Left ventricle myocardium inferior (tissue), 1 donor: ENCODE measurements around the gene FHIT. TPM values are rescaled to one million over a fixed set of nuclear protein-coding genes. Genes with fewer than 3 reads are reported as not detected.

Source experiments
- DNase-seq: peaks from one replicate; pipeline ENCODE4 v3.0.0-alpha.2; 2020
- H3K27ac ChIP-seq: fragments of 200-600 bp; replicated peaks from 2 replicates; pipeline ENCODE4 v1.8.0; 2021
- H3K27me3 ChIP-seq: fragments of 200-600 bp; 2 replicates; pipeline ENCODE4 v1.8.0; 2021; ENCODE audit warnings: low read depth
- H3K36me3 ChIP-seq: fragments of 200-600 bp; 2 replicates; pipeline ENCODE4 v1.8.0; 2021
- H3K4me1 ChIP-seq: fragments of 200-600 bp; 2 replicates; pipeline ENCODE4 v1.8.0; 2021
- H3K4me3 ChIP-seq: fragments of 200-600 bp; 2 replicates; pipeline ENCODE4 v1.8.0; 2021; ENCODE audit warnings: mild to moderate bottlenecking, moderate library complexity
- H3K9me3 ChIP-seq: fragments of 200-600 bp; replicated peaks from 2 replicates; pipeline ENCODE4 v1.8.0; 2021
- intact Hi-C: fragments of 100-400 bp; cut with micrococcal nuclease; formaldehyde crosslinking; loops from one replicate; pipeline ENCODE4 v1.11.0; 2022
- total RNA-seq: library from RNA; stranded (reverse); fragmentation: NEBNext Ultra II Directional; extraction: Animal tissue kit (Norgen Biotek cat#: 25700); gene quantifications from one replicate; pipeline ENCODE4 v1.2.1, GENCODE V29; 2021
- TF ChIP-seq, protein P1 (sequence below): fragments of 200-600 bp; IDR thresholded peaks from 2 replicates; pipeline ENCODE4 v1.8.0; 2021; ENCODE audit warnings: antibody characterized with exemption, mild to moderate bottlenecking, borderline replicate concordance
- donor health status: DM: no; HTN: yes; CAD: no; lungs with severe emphysema.

Gene FHIT
- total RNA-seq, 1 donor from 2014 or later, result 16.0 TPM

DNA sequence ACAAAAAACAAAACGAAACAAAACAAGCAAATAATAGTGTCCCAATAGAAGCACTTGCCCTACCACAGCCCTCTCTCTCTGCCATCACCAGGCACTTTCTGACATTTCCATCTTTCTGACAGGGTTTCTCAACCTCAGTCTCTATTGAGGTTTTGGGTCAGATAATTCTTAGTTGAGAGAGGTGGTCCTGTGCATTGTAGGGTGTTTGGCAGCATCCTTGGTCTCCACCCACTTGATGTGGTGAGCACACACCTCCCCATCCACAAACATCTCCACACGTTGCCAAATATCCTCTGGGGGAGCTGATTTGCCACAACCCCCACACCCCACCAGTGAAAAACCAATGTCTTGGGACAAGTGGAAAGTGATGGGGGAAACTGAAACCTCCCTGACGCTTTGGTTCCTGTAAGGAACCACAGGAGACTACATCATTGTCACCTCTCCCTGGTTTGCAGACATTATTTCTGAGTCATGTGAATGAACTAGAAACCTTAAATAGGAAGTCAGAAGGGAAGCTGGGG, 1467.7 kb downstream of the FHIT start:
- Histone ChIP-seq H3K9me3 (no peaks in the 10 kb centered on the region), H3K27ac (no peak overlapping the region), H3K36me3 (no peaks in the 10 kb centered on the region), H3K27me3 (no peaks in the 10 kb centered on the region), H3K4me1 (no peaks in the 10 kb centered on the region), H3K4me3 (no peak overlapping the region)
- intact Hi-C loops, result no loop called here
- TF ChIP-seq, protein P1, sequence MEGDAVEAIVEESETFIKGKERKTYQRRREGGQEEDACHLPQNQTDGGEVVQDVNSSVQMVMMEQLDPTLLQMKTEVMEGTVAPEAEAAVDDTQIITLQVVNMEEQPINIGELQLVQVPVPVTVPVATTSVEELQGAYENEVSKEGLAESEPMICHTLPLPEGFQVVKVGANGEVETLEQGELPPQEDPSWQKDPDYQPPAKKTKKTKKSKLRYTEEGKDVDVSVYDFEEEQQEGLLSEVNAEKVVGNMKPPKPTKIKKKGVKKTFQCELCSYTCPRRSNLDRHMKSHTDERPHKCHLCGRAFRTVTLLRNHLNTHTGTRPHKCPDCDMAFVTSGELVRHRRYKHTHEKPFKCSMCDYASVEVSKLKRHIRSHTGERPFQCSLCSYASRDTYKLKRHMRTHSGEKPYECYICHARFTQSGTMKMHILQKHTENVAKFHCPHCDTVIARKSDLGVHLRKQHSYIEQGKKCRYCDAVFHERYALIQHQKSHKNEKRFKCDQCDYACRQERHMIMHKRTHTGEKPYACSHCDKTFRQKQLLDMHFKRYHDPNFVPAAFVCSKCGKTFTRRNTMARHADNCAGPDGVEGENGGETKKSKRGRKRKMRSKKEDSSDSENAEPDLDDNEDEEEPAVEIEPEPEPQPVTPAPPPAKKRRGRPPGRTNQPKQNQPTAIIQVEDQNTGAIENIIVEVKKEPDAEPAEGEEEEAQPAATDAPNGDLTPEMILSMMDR, result no peak
- DNase-seq, result no peak

DNA sequence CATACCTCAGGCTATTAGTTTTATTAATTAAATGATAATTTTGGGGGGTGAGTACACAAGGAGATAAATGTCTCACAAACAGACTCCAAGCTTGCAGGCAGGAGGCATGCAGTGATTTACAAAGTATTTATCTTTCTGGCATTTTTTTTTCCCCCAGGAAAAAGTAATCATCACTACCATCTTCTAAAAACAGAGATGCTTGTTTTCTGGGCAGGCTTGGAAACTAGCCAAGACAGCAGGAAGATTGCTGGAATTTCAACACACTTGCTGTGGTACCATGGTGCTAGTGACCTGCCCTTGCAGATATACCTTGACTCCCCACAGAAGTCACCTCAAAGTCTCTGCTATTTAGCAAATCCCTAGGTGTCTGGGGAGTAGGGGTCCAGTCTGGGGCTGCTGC, 1468.6 kb downstream of the FHIT start:
- Histone ChIP-seq H3K4me3 (no peak overlapping the region), H3K36me3 (no peaks in the 10 kb centered on the region), H3K27me3 (no peaks in the 10 kb centered on the region), H3K27ac (no peak overlapping the region), H3K9me3 (no peaks in the 10 kb centered on the region), H3K4me1 (no peaks in the 10 kb centered on the region)
- TF ChIP-seq, protein P1, result no peak
- DNase-seq, result no peak
- intact Hi-C loops, result no loop called here

DNA sequence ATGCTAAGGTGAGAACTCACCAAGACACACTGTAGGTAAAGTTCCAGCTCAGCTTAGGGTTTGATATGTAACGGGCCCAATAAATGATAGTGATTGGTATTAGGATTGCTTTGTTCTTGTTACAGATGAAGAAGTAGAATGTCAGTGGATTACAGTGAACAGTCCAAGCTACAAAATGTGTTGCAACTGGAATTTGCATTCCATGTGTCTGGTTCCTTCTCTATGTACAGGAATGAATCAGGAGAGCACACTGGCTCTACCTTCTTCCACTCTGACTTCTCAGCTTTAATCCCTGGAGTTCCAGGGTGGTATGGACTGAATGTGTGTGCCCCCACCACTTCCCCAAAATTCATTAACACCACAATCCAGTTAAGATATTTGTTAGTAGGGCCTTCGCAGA, 1471.0 kb downstream of the FHIT start:
- no peaks in the 10 kb centered on the region for H3K4me1 ChIP-seq
- H3K27ac ChIP-seq, result no peak overlapping the region
- TF ChIP-seq, protein P1, result no peak
- H3K9me3 ChIP-seq, result no peaks in the 10 kb centered on the region
- H3K36me3 ChIP-seq, result no peaks in the 10 kb centered on the region
- H3K27me3 ChIP-seq, result no peaks in the 10 kb centered on the region
- intact Hi-C loops, result no loop called here
- no peak for DNase-seq
- no peak overlapping the region for H3K4me3 ChIP-seq

DNA sequence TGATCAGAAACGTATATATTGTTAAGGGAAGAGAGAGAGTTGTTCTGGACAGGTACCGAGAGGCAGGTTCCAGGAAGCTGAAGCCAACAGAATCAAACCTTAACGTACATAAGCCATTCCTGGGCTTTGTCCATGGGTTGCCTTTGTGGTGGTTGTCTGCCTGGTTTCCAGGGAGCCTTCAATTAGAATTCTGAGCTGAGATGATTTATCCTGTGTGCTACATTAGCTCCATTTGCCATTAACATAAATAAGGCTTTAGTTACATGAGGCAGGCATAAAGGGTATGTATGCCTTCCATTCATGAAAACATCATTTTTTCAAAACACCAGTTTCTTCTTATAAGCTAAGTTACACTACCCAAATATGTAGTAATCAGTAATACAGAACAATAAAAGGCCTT, 1472.0 kb downstream of the FHIT start:
- H3K4me3 ChIP-seq, result no peak overlapping the region
- no peak for DNase-seq
- H3K27me3 ChIP-seq, result no peaks in the 10 kb centered on the region
- no peaks in the 10 kb centered on the region for H3K4me1 ChIP-seq
- TF ChIP-seq, protein P1, result no peak
- no peaks in the 10 kb centered on the region for H3K9me3 ChIP-seq
- no peak overlapping the region for H3K27ac ChIP-seq
- intact Hi-C loops, result no loop called here
- H3K36me3 ChIP-seq, result no peaks in the 10 kb centered on the region

DNA sequence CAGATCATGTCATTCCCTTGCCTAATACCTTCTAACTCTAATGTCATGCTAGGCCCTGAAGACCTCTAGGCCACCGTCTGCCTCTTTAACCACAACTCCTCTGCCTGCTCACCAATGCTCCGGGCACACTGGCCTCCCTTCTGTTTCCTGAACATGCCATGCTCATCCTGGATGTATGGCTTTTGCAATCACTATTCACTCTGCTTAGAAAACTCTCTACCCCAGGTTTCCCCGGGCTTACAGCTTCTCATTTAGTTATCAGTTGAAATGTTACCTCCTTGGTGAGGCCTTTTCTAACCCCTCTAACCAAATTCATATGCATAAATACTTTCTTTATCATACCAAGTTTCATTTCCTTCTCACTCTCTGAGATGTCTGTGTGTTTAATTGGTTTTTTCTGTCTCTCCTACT, 1473.6 kb downstream of the FHIT start:
- no peak for DNase-seq
- Histone ChIP-seq H3K36me3 (no peaks in the 10 kb centered on the region), H3K9me3 (no peaks in the 10 kb centered on the region), H3K4me1 (no peaks in the 10 kb centered on the region), H3K27ac (no peak overlapping the region), H3K27me3 (no peaks in the 10 kb centered on the region), H3K4me3 (no peak overlapping the region)
- intact Hi-C loops, result no loop called here
- TF ChIP-seq, protein P1, result no peak
